GM19452 (cell line): ENCODE data around the gene PPP1R9A.

Experiments used
- ATAC-seq: cut with Tn5 transposase; IDR thresholded peaks from one replicate; pipeline ENCODE4 v1.9.1; 2021; ENCODE audit not compliant: unreplicated experiment

PPP1R9A gene

DNA sequence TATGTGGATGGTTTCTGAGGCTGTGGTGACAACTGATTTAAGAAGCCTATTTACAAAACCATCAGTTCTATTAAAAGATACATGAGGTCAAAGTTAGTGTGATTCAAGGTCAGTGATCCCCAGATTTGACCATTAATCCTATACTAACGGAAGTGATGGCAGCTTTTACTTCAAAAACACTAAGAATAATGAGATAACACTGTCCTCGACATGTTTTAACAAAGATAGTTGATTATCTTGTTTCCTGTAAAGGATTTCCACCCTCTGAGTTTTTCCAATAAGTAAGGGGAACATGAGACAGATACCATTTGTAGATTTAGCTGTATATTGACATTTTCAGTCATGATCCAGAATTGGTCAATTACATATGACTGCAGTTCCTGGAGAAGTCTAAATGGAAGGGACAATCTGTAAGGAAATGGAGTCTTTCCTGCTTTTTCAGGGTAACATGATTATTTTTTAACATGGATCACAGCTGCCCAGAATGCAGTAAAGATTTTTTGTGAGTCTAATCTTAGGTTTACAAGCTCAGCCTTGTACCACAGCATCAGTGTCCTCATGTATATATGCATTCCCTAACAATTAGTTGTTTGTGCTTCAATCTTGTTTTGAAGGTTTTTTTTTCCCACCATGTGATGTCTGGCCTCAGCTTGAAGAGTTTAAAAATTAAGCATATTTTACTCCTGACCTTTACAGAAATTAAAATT is 188.0 kb downstream of the PPP1R9A start:
- no peak for ATAC-seq

DNA sequence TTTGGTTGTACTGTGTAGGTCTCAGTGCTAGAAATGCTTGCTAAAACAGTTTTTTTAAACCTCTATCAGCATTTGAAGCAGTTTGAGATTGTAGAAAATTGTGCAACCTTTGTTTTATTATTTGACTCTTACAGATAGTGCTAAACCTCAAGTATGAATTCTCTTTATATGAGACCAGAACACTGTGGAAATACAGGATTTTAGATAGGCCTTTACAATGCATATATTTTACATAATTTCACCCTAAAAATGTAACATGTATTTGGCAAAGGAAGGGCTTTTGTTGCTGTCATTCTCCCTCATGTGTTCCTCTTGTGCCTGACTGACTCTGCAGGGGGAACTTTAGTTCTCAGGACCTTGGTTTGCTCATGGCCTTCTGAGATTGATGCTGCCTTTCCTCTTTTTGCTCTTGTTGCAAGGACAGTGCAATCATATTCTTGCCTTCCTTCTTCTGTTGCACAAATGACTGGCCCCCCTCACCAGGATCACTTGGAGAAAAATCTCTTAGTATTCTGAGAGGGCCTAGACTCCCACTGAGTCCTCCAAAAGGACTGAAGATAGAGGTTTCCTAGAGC is 188.7 kb downstream of the PPP1R9A start:
- ATAC-seq = no peak

DNA sequence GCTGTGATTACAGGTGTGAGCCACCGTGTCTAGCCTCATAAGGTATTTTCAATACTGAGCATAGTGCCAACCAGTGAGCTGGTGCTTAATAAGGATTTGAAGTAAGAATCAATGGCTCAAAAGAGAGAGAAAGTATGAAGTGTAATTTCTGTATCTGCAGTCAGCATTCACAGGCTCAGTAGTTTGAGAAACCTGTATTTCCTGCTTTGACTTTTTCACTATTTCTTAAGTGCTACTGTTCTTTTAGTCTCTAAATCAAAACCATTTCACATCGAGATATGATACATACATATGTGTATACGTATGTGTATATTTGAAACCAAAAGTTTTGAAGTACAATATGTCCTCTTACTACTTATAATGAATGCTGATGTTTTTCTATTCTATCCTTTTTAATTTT is 189.9 kb downstream of the PPP1R9A start:
- no peak for ATAC-seq

DNA sequence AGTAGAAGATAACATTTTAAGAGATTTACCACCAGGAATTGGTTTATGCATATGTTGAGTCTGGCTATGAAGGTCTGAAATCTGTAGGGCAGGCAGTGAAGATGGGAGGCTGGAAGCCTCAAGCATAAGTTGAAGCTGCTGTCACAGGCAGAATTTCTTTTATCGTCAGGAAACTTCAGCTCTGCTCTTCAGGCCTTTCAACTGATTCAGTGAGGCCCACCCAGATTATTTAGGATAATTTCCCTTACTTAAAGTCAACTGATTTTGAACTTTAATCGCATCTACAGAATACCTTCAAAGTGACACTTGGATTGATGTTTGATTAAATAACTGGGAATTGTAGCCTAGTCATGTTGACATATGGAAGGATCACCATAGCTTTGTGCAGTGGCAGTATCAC is 190.5 kb downstream of the PPP1R9A start:
- ATAC-seq = no peak

DNA sequence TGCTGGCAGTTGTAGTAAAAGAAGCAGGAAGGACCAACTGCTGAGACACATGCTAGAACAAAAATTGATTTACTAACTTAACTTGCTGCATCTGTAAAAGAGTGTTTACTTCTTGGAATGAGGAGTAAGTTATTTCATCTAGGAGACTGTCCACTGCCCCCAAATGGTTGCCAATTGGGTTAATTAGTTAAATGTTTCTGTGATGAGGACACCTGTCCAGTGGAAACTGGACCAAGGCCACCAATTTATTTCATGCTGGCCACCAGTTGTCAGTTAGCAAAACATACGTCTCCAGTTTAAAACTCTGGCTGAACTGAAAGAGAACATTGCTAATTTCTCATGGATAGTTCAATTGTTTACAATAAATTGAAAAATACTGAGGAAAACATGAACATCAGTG is 191.7 kb downstream of the PPP1R9A start:
- no peak for ATAC-seq

DNA sequence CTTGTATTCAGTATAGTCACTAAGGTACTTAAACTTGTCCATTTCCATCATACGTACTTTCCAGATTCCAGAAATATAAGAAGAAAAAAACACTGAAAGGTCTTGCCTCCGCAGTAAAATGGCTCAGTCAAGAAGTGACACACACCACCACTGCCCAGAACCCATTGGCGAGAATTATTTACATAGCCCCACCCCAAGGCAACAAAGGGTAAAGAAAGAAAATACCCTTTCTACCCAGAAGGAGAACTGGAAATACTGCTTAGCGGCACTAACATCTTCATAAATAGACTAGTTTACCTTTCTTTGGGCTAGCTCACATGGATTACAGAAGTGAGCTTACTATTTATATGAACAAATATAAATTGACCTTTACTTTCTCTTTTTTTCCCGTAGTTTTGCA is 194.0 kb downstream of the PPP1R9A start:
- no peak for ATAC-seq

DNA sequence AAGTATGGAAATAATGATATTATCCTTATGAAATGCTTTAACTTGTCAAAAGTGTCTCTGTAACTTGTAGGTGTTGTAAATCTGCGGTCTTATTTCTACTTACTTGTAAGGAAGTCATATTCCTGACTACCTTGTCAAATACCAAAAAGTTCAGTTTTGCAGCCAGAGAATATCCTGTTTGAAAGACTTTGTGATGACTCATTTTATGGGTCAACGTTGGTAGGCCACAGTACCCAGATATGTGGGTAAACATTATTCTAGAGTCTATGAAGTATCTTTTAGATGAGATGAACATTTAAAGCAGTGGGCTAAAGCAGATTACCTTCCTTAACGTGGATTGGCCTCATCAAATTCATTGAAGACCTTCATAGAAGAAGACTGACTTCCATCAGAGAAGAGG is 195.3 kb downstream of the PPP1R9A start:
- no peak for ATAC-seq

DNA sequence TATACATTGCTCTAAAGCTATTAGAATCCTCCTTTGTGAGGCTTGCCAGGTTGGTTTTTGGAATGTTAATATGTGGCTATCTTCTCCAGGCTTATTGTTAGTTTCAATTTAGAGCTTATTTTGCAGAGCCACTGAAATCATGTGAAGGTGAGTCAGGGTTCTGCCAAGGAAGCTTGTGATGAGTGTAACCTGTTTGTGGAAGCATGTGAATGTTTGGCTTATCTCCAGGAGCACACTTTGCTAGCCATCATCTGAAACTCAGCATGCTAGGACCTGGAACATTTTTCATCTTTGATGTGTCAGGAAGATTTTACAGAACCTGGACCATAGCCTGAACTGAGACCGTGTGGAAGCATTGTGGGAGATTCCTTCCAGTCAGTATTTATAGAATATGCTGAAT is 197.3 kb downstream of the PPP1R9A start:
- no peak for ATAC-seq

DNA sequence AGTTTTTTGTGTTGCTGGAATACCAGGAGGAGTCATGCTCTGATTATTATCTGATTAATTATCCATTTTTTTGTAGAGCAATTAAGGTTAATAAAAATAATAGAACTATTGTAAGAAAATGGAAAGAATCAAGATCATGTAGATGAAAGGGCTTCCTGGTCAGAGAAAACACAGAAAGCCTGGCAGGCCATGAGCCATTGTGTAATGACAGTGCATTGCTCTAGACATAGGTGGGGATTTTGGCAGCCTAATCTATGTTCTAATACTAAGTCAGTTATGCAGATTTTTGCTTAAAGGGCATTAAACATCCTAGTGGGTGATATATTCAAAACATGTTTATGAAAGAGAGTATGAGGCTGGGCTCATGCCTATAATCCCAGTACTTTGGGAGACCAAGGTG is 198.2 kb downstream of the PPP1R9A start:
- ATAC-seq = no peak

DNA sequence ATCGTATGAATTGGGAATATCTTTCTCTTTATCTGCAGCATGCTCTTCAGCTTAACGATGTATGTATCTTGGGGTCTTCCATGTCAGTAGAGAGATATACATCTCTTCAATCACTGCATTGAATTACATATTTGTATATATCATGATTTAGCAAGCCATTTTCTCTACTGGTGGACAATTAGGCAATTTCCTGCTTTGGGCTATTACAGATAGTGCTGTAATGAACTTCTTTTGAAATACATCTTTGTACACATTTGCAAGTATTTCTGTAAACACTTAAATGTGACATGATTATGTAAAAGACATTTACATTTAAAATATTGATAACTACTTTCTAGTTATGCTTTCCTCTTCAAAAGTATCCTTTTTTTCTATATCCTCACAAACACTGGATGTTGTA is 199.0 kb downstream of the PPP1R9A start:
- ATAC-seq = no peak

DNA sequence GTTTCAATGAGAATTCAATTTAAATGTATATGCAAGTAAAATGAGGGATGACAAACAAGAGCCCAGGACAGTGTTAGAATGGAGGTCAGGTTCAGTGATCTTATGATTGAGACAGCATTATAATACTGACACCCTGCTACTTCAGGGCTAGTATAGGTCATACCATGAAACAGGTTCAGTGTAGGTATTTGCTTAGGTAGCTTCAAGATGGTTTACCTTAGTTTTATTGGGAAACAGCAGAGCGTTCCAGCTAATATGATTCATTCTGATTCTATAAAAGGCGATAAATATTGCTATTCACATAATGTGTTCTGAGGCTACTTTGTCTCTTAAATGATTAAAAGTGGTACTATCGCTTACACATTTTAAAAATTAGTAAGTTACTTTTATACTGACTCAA is 203.3 kb downstream of the PPP1R9A start:
- no peak for ATAC-seq

DNA sequence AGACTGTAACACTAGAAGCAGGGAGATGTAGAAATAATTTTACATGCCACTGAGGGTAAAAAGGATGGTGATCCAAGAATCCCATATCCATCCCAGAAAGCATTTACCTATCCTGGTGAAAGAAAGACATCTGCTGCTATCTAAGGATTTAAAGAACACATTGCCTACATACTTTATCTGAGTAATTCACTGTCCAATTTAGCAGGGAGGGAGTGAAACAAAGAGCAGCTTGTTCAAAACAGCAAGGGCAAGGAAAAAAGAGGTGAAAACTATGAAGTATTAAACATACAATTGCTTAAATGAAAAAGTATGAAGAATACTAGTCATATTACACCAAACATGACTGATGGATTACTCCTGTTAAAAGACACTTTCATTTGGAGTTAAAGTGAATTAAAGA is 206.2 kb downstream of the PPP1R9A start:
- no peak for ATAC-seq

DNA sequence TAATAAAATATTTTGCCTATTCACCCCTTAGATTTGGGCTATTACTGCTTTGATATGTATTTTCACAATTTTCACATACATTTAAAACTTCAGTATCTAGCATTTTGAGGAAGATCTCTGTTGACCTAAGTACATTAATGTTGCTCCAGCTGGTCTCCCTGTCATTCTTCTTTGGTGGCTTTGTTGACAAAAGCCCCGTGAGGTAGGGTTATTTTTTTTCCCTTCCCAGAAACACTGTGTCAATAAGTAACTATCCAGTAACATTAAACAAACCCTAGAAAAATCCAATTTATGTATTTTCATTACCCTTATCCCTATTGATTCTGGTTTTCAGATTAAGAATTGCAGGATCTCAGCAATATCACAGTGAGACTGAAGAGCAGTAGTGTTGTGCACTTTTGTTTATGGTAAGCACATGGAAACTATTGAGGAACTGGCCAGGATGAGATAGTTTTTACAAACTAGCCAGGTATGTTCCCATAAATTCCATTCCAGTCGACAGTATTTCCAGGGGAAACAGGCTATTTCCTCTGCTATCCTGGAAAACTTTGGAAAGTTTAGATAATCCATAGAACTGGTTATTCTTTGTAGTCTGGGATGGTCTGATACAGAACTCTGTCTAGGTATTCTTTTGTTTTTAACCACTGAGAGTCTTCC is 218.8 kb downstream of the PPP1R9A start:
- ATAC-seq = no peak

DNA sequence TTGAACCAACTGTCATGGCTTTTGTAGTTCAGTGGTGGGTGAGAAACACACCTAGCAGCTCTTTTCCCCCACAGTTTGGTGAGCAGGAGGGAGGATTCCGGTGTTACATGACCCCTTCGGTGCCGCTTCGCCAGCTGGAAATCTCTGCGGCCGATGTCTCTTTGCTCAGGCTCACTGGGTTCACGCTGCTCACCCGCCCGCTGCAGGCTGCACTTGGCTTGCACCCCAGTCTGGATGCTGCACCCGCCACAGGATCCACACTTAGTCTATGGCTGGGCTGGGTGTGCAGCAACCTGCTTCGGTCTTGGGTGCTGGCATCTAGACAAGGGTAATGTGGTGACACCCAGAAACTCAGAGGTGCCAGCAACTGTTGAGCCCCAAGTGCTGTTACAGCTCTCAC is 225.1 kb downstream of the PPP1R9A start:
- ATAC-seq = no peak

DNA sequence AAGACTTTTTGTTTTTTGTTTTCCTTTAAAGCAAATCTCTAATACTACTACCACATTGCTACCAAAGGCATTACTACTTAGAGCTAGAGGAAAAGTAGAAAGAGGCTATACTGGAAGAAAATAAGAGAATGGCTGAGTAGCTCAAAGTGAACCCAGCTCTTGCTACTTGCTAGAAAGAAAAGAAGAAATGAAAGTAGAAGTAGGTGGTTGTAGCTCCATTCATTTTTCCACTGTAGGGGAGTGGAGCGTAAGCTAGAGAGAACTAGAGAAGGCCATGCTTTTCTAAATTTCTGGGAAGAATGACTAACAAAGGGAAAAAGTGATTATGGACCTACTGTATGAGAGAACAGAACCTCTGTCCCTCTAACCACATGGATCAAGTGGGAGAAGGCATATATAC is 232.5 kb downstream of the PPP1R9A start:
- no peak for ATAC-seq

DNA sequence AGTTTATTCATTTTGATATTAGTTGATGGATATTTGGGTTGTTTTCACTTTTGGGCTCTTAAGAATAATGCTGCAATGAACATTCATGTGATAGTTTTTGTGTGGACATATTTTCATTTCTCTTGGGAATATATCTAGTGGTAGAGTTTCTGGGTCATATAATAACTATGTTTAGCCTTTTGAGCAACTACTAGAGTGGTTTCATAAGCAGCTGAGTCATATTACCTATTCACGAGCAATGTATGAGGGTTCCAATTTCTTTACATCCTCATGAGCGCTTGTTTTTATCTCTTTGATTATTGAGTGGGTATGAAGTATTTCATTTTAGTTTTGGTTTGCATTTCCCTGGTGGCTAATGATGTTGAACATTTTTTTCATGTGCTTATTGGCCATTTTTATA is 234.4 kb downstream of the PPP1R9A start:
- no peak for ATAC-seq

DNA sequence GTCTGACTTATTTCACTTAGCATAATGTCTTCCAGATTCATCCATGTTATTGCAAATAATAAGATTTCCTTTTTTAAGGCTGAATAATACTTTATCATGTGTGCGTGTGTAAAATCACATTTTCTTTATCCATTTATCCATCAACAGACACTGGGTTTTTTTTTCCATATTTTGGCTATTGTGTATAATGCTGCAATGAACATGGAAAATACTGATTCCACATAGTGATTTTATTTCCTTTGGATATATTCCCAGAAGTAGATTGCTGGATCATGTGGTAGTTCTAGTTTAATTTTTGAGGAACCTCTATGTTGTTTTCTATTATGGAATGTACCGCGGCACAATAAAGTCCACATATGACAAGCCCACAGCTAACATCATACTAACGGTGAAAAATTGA is 236.9 kb downstream of the PPP1R9A start:
- no peak for ATAC-seq

DNA sequence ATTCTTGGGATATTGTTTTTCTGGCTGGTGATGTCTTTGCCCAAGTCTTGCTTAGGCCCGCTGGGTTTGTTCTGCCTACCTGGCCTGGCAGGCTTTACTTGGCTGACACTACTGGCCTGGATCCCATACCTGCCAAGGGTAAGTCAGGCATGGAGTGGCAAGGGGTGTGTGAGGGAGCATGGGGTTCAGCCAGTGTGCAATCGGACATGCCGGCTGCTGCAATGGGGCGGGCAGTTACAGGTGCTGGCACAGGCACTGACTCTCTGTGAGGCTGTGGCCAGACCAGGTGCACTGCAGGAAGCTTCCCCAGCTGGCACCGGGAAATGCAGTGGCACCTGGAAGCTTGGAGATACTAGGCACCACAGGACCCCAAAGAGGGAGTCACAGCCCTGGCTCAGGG is 248.6 kb downstream of the PPP1R9A start:
- no peak for ATAC-seq

DNA sequence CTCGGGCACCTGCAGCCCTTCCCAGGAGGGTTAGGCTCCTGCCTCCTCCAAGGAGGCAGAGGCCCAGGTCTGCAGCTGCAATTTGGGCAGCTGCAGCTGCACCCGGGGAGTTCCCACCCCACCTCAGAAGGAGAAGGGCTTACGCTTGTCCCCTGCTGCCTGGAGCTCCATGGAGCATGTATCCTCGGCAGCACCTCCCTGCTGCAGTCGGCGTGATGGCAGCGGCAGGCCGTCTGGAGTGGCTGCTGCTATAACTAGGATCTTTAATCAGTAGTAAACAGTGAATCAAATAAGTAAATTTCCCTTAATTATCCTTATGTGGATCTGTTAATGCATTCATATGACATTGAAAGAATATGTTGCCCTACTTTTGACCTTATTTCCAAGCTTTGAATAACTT is 250.0 kb downstream of the PPP1R9A start:
- no peak for ATAC-seq

DNA sequence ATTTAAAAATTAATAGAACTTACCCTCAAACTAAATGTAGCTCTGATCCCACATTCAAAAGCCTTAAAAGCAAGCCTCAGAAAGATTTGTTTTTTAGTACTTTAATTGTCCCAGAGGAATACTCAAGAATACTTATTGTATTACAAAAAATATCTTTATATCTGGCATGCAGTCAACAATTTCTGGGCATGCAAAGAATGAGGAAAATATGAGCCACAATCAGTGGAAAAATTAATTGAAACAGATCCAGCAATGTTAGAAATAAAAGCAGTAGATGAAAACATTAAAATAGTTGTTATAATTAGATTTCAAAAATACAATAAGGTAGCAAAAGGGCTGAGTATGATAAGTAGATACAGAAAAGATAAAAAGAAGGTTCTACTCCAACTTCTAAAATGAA is 262.3 kb downstream of the PPP1R9A start:
- ATAC-seq = no peak

DNA sequence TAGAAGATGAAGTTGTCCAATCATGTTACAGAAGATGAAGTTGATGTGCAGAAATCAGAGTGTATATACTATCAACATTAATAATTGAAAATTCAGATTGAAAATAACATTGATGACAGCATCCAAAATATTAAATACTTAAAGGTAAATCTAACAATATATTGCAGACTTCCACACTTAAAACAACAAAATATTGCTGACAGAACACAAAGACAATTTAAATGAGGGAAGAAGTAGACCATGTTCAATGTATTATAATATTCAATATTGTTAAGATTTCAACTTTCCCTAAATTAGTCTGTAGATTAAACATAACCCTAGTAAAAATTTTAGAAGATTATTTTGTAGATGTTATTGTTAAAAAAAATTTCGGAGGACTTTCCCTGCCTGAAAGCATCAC is 265.0 kb downstream of the PPP1R9A start:
- ATAC-seq = no peak

DNA sequence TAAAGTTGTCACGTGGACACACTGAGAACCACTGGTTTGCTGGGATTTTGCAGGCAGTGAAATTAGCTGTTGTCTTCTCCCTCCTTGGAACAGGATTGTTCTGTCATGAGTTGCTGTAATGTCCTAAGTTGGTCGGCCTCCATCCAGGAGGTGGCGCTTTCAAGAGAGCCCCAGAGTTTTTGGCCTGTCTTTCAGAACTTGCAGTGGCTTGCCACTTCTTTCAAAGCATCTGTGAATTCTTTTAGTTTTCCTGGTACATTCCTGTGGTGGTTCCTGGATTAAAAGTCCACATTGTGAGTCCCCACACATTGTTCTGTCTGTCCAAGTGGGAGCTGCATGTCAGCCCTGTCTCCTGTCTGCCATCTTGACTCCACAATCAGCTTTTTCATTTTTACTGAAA is 283.1 kb downstream of the PPP1R9A start:
- ATAC-seq = no peak

DNA sequence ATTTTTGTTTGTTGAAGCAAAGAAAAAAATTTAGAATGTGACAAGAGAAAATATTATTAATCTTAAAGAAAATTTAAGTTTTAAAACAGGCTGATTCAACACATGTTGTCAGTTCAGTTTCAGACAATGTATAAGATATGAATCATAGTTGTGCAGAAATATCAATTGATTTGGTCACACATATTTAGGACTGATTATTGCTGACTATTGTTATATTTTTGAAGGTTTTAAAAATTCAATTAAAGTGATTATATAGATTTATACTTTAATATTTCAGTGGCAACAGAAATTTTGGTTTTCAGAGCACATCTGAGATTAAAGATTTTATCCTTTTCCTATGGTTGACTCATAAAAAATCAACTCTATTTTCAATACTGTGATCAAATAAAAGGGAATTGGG is 284.4 kb downstream of the PPP1R9A start:
- no peak for ATAC-seq
